ENCODE measurements around the gene CDK9.

DNA sequence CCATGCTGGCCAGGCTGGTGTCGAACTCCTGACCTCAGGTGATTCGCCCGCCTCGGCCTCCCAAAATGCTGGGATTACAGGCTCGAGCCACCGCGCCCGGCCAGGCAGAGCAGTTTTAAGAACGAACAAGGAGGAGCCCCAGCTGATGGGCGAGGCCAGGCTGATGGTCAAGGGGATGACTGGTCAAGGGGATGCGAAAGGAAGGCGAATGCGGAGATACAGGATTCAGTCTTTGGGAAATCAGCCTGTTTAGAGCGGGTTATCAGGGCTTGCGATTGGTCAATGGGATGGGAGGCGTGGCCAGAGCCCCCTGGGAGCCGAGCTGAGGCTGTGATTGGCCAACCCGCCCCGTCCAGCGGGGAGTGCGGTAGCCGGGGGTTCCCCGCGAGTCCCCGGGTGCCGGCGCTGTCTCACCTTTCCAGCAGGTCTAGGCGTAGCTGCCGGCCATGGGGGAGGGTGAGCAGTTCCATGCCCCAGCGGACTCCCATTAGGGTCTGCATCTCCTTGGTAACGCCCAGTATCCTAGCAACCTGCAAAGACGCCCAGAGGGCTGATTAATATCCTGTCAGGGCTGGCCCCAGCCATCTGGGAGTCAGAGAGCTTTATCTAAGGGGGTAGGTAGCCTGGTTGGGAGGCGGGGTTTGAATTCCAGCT lies 43.3 kb upstream of the CDK9 start:
- TF ChIP-seq, protein P1, sequence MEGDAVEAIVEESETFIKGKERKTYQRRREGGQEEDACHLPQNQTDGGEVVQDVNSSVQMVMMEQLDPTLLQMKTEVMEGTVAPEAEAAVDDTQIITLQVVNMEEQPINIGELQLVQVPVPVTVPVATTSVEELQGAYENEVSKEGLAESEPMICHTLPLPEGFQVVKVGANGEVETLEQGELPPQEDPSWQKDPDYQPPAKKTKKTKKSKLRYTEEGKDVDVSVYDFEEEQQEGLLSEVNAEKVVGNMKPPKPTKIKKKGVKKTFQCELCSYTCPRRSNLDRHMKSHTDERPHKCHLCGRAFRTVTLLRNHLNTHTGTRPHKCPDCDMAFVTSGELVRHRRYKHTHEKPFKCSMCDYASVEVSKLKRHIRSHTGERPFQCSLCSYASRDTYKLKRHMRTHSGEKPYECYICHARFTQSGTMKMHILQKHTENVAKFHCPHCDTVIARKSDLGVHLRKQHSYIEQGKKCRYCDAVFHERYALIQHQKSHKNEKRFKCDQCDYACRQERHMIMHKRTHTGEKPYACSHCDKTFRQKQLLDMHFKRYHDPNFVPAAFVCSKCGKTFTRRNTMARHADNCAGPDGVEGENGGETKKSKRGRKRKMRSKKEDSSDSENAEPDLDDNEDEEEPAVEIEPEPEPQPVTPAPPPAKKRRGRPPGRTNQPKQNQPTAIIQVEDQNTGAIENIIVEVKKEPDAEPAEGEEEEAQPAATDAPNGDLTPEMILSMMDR (optimal IDR thresholded peaks at IDR 0.05 in 1 of 3, IDR thresholded peaks at IDR 0.05 in 1 of 3, conservative IDR thresholded peaks at IDR 0.05 in 1 of 3; ENCODE audit: extremely low read depth in 1 of 3, insufficient read depth in 2 of 3, low read length in 3 of 3): no peak
- TF ChIP-seq EZH2 (IDR thresholded peaks at IDR 0.05; ENCODE audit: low read length): no peak
